Body of pancreas (tissue), 4 donors: ENCODE measurements around the gene GSTT2B. TPM values are rescaled to one million over a fixed set of nuclear protein-coding genes. Genes with fewer than 3 reads are reported as not detected.
"Not testable (repeated sequence)": the region's sequence is repeated elsewhere in the genome, so short reads cannot be mapped to it uniquely, and the experiment has no call there.

Experiments used
- ATAC-seq: fragments of 150-250 bp; one replicate; pipeline ENCODE4 v1.9.1; 2016
- DNase-seq, 4 donors: peaks; one replicate each; pipeline ENCODE4 v3.0.0-alpha.2; 2019
- H3K27ac ChIP-seq, 4 donors: fragments of 200-600 bp; sonication (generic); 1 replicate in 3 of 4; 2 replicates in 1 of 4; pipeline versions ENCODE4 v1.5.1 to v1.6.1; 2016 to 2019; ENCODE audit warnings: mild to moderate bottlenecking in 1 of 4, mixed read lengths in 1 of 4, moderate library complexity in 1 of 4
- H3K27me3 ChIP-seq, 2 donors: fragments of 200-600 bp; sonication (generic); one replicate each; pipeline ENCODE4 v1.6.0; 2016; ENCODE audit warnings: mild to moderate bottlenecking in 1 of 2
- H3K36me3 ChIP-seq, 2 donors: fragments of 200-600 bp; sonication (generic); replicated peaks in 1 of 2; 2 replicates each; pipeline ENCODE4 v1.5.1; 2016; ENCODE audit warnings: low read depth in 2 of 2; ENCODE audit not compliant: insufficient read depth in 1 of 2
- H3K4me1 ChIP-seq: fragments of 200-600 bp; sonication (generic); one replicate; pipeline ENCODE4 v1.6.0; 2016
- H3K4me3 ChIP-seq, 2 donors: fragments of 200-600 bp; sonication (generic); 1 replicate in 1 of 2; 2 replicates in 1 of 2; pipeline ENCODE4 v1.5.1; 2016 to 2019
- H3K9me3 ChIP-seq, 3 donors: fragments of 200-600 bp; sonication (generic); 1 replicate in 2 of 3; 2 replicates in 1 of 3; pipeline ENCODE4 v1.5.1; 2016
- CTCF ChIP-seq, 7 experiments: fragments of 450-650 bp in 4 of 7; fragments of 200-600 bp in 3 of 7; sonication (generic) in 3 of 7; IDR thresholded peaks; one replicate each; pipeline ENCODE4 v1.5.1; 2016 to 2019; ENCODE audit warnings: antibody characterized with exemption in 7 of 7
- POLR2A ChIP-seq, 3 donors: fragments of 450-650 bp; IDR thresholded peaks; one replicate each; pipeline ENCODE4 v1.6.1; 2016; ENCODE audit warnings: antibody characterized with exemption in 3 of 3, mild to moderate bottlenecking in 2 of 3
- WGBS, 2 donors: methylation state at CpG; one replicate each; pipeline ENCODE4 v1.1.5; 2017; 5-methylcytosine and 5-hydroxymethylcytosine counted together
- intact Hi-C: fragments of 100-400 bp; cut with DNase I; formaldehyde crosslinking; loops from one replicate; pipeline ENCODE4 v1.15.1; 2023
- total RNA-seq, 2 donors: library from RNA; depleted of rRNA; stranded (reverse); fragments of >200 nt; gene quantifications; one replicate each; pipeline ENCODE4 v1.1.0, GENCODE V29; 2016

The GSTT2B gene
- total RNA-seq, 2 donors from 2014 or later, result 8.3 to 16.5 TPM

- ATAC-seq (no peak), DNase-seq (no peak)
- peaks cover 7% of the 10 kb centered on the region for H3K4me1 ChIP-seq
- H3K9me3 ChIP-seq, result no peaks in the 10 kb centered on the region
- WGBS, 2 donors, result 82 to 100% methylated on average over 2 to 3 of the region's 3 CpGs
- H3K36me3 ChIP-seq, result peaks cover 0 to 8% of the 10 kb centered on the region in 2 donors
- intact Hi-C loops, result no loop called here
- TF ChIP-seq POLR2A (IDR thresholded peaks at IDR 0.05) (no peak), CTCF (IDR thresholded peaks at IDR 0.05) (no peak)
- H3K27me3 ChIP-seq, result no peaks in the 10 kb centered on the region
- no peak overlapping the region for H3K4me3 ChIP-seq
- no peak overlapping the region for H3K27ac ChIP-seq
Observed at GRCh38 chr22:23969071-23969470, 8.1 kb upstream of the GSTT2B start.

DNA sequence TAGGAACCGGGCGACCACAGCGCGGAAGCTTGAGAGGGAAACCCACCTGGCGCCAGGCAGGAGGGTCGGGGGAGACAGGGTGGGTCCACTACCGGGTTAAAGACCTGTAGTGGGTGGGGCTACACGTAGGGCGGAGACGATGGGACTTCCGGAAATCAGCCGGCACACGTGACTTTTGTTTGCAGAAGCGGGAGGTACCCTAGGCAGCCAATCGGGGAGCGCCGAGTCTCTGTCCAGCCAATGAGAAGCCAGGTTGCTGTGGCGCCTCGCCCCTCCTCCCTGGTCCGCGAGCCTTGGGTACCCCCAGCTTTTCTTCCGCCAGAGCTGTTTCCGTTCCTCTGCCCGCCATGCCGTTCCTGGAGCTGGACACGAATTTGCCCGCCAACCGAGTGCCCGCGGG is 5.6 kb upstream of the GSTT2B start, which contains the start of gene DDTL:
DDTL (plus strand) TSS at position 321 of the 400 bp plus-strand sequence; CDS start at position 348, 27 bp downstream.
- H3K9me3 ChIP-seq, H3K27me3 ChIP-seq, H3K27ac ChIP-seq, H3K36me3 ChIP-seq, H3K4me1 ChIP-seq, DNase-seq, intact Hi-C loops, H3K4me3 ChIP-seq: not testable (repeated sequence)
- ATAC-seq, result peak; percentile 99
- WGBS, 2 donors, result no CpG with 5 or more reads among the region's 30 CpGs

DNA sequence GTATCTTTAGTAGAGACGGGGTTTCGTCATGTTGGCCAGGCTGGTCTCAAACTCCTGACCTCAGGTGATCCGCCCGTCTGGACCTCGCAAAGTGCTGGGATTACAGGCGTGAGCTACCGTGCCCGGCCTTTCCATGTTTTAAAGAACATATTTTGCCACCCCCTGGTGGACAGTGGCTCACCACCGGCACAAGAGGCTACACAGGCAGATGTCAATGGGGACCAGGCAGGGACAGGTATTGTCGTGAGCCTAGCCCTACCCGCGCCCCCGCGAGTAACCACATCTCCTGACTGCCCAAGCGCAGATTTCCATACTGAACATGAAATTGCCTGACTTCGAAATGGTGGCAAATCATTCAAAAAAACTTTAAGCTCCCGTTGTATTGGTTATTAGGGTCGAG is 5.1 kb upstream of the GSTT2B start:
- no CpG with 5 or more reads among the region's 18 CpGs for WGBS, 2 donors
- intact Hi-C loops, H3K4me1 ChIP-seq, H3K4me3 ChIP-seq, H3K36me3 ChIP-seq, H3K9me3 ChIP-seq, DNase-seq, H3K27ac ChIP-seq, H3K27me3 ChIP-seq: not testable (repeated sequence)
- peak; percentile 47 for ATAC-seq

DNA sequence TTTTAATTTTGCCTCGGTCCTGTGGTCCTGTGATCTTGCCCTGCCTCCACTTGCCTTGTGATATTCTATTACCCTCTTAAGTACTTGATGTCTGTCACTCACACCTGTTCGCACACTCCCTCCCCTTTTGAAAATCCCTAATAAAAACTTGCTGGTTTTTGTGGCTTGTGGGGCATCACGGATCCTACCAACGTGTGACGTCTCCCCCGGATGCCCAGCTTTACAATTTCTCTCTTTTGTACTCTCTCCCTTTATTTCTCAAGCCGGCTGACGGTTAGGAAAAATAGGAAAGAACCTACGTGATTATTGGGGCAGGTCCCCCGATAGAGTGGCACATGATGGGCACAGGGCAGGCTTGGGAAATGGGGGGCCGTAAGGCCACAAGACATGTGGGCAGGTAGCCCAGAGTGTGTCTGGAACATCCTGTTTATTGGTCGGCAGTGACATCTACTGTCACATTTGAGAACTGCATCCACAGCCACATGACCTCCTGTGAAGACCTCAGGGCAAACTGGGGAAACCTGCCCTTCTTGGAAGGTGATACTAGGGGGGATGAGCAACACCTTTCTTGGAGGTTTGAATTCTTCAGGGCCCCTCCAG is 4.6 kb downstream of the GSTT2B start:
- intact Hi-C loops, result not testable (repeated sequence)
- WGBS, 2 donors, result 19 to 28% methylated on average over 12 of the region's 12 CpGs

GRCh38 chr22:23955886-23956285 is 5.1 kb downstream of the GSTT2B start:
- H3K27ac ChIP-seq, H3K9me3 ChIP-seq, ATAC-seq, H3K4me3 ChIP-seq, intact Hi-C loops, DNase-seq, H3K27me3 ChIP-seq, H3K36me3 ChIP-seq, H3K4me1 ChIP-seq: not testable (repeated sequence)
- 44 to 71% methylated on average over 7 to 8 of the region's 8 CpGs for WGBS, 2 donors

More for the DNA sequence above, 4.6 kb downstream of the GSTT2B start:
- H3K27ac ChIP-seq, H3K9me3 ChIP-seq, H3K4me3 ChIP-seq, H3K36me3 ChIP-seq, H3K4me1 ChIP-seq, H3K27me3 ChIP-seq: not testable (repeated sequence)
- peak; percentile 84 to 92 (median 86) for DNase-seq
- ATAC-seq, result peak; percentile 77
- TF ChIP-seq CTCF (IDR thresholded peaks at IDR 0.05), result peak; percentile 70 to 95 (median 86)

- ATAC-seq, H3K4me1 ChIP-seq, H3K27me3 ChIP-seq, H3K9me3 ChIP-seq, H3K4me3 ChIP-seq, H3K36me3 ChIP-seq, DNase-seq, H3K27ac ChIP-seq: not testable (repeated sequence)
- intact Hi-C loops, result loop anchor here (5.0 kb wide), 1 partner anchor 42 kb away; no protein-coding TSS in a partner anchor
- WGBS, 2 donors, result 74 to 82% methylated on average over 5 to 6 of the region's 6 CpGs
Observed at GRCh38 chr22:23954991-23955305, 6.0 kb downstream of the GSTT2B start.

DNA sequence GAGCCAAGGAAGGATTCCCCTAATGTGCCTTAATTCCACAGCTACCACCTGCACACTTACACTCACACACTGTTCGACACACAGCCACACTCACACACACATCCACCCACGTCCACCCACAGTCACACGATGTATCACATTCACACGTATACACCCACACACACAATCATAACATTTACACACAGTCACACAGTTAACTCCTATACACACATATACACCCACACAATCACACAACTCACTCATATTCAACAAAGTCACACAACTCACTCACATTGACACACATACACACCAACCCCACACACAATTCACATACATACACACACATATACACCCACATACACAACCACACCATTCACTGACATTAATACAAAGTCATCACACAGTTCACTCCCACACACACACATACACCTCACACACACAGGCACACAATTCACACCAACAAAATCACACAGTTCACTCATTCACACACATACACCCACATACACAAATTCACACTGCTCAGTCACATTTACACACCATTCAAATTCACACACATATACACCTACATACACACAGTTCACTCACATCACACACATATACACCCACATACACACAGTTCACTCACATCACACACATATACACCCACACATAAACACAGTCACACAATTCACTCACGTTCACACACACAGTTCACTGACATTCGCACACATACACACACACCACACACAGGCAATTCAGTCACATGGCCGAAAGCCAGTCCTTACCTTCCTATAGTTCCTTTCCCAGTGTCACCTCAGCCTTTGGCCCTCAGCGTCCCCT is 6.6 kb downstream of the GSTT2B start:
- not testable (repeated sequence) for DNase-seq, H3K36me3 ChIP-seq, H3K4me1 ChIP-seq, H3K27ac ChIP-seq, H3K9me3 ChIP-seq, ATAC-seq, H3K27me3 ChIP-seq, H3K4me3 ChIP-seq
- intact Hi-C loops, result loop anchor here (5.0 kb wide), 1 partner anchor 43 kb away; no protein-coding TSS in a partner anchor
- WGBS, 2 donors, result 66 to 75% methylated on average over 8 of the region's 8 CpGs

GRCh38 chr22:23953485-23953884 is 7.5 kb downstream of the GSTT2B start:
- H3K4me1 ChIP-seq, H3K27me3 ChIP-seq, ATAC-seq, H3K36me3 ChIP-seq, H3K27ac ChIP-seq, H3K4me3 ChIP-seq, H3K9me3 ChIP-seq, DNase-seq: not testable (repeated sequence)
- 49 to 53% methylated on average over 4 of the region's 4 CpGs for WGBS, 2 donors
- intact Hi-C loops, result loop anchor here (5.0 kb wide), 1 partner anchor 44 kb away; no protein-coding TSS in a partner anchor

DNA sequence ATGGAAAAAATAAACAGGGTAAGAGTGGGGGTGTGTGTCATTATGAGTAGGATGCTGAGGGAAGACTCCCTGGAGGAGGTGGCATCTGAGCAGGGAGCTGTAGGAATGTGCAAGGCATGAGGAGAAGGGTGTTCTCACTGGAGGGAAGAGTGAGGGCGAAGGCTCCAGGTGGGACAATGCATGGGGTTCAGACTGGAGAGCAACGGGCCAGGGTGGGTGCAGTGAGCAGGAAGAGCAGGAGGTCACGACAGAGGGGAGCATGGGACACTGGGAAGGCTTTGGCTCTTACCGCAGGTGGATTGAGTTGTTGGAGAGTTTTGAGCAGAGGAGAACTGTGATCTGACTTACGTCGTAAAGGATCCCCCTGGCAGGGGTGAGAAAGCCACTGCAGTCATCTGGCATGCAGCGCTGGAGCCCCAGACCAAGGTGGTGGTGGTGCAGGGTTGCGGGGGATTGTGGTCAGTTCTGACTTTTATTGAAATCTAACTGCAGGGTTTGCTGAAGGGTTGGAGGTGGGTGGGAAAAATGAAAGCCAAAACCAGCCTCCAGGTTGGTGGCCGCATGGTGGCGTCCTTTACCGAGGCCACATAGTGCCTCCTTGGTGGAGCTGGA is 8.1 kb downstream of the GSTT2B start:
- not testable (repeated sequence) for H3K9me3 ChIP-seq, H3K4me1 ChIP-seq, DNase-seq, ATAC-seq, H3K36me3 ChIP-seq, H3K27ac ChIP-seq, H3K4me3 ChIP-seq, H3K27me3 ChIP-seq
- 60 to 63% methylated on average over 11 of the region's 11 CpGs for WGBS, 2 donors
- intact Hi-C loops, result loop anchor here (5.0 kb wide), 1 partner anchor 44 kb away; no protein-coding TSS in a partner anchor
